GM18873 (cell line): Measurements from ENCODE around the gene MARCKS.
A peak's percentile ranks its signal among the peaks of the same experiment; 100 is the strongest.

Source experiments
- ATAC-seq: cut with Tn5 transposase; IDR thresholded peaks from one replicate; pipeline ENCODE4 v1.9.1; 2021; ENCODE audit warnings: mild to moderate bottlenecking, moderate library complexity, moderate number of reproducible peaks; ENCODE audit not compliant: unreplicated experiment, low FRiP score

Gene MARCKS

GRCh38 chr6:113848811-113849210 lies 8.3 kb upstream of the MARCKS start:
- ATAC-seq, result no peak

- ATAC-seq, result no peak
These were observed 3.9 kb upstream of the MARCKS start for GRCh38 chr6:113853252-113853651.

DNA sequence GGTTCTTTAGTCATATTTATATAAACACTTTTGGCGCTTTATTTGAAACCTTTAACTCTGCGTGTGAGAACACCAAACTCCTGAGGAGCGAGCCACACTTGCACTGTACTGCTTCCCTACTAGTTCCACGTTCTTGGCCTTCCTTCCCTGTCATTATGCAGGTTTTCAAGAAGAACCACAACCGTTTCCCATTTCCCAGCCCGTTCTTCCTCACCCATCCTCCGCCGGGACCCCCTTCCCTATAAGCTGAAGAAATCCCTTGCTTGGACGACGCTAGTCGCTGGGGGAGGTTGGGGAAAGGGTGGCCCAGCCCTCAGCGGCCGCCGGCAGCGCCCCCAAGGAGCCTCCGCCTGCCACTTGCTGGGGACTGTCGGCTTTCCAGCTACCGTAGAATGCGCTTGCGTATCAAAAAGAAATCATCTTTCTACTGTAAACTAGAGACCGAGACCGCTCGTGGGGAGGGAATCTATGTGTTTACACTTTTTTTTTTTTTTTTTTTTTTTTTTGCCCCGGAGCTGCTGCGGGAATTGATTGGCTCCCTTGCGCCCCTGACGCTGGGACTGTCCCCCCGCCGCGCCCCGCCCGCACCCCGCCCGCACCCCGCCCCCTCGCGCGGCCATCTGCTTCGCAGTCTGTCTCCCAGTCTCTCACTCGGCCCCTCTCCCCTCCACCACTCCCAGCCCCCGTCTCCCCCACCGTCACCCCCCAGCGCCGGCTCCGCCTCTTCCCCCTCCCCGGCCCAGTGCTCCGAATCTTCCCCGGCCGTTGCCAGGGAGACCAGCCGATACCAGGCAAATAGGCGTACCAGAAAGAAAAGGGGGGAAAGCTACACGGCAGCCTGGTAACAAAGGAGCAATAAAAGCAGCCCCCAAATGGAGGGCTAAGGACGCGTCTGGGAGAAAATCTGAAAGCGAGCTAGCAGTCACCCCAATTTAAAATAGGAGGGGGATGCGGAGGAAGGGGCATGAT lies 2.3 kb upstream of the MARCKS start:
- no peak for ATAC-seq

- no peak for ATAC-seq
These were observed 1.4 kb upstream of the MARCKS start for GRCh38 chr6:113855500-113856374.

DNA sequence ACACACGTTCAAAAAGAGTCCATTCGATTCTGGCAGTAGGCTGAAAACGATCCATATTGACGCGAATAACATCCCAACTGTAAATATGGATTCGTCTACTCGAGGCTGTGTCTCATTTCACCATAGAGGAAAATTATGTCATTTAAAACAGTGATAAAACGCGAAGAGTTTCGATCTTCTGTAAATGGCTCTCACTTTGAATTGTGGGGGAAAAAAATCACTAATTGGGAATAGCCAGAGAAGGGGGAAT lies 845 bp upstream of the MARCKS start:
- ATAC-seq, result no peak

DNA sequence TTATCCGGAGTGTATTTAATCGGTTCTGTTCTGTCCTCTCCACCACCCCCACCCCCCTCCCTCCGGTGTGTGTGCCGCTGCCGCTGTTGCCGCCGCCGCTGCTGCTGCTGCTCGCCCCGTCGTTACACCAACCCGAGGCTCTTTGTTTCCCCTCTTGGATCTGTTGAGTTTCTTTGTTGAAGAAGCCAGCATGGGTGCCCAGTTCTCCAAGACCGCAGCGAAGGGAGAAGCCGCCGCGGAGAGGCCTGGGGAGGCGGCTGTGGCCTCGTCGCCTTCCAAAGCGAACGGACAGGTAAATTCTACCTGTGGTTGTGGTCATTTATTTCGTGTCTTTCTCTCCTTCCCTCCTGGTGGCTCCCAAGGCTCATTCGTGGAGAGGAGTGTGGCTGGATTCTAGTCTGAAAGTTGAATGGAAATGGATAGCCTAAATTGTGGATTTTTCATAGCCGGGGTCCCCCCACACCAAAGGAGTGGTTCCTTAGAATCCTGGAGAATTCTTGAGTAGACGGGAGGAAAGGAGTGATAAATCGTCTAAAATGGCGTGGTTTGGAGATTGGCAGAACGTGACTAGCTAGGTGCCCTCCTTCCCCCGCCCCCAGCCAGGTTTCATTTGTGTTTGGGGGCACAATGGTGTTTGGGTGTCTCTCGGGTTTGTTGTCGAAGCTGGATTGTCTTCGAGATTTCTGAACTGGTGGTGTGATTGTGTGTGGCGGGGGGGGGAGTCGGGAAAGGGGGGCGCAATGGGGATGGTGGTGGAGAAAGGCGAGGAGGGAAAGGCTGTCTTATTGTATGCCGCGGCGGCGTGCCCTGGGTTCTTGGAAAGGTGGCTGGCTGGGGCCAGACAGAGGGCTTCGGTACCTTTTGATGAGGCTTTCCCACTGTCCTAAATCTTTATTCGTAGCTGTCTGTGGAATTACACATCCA lies 673 bp downstream of the MARCKS start:
- ATAC-seq, result no peak

DNA sequence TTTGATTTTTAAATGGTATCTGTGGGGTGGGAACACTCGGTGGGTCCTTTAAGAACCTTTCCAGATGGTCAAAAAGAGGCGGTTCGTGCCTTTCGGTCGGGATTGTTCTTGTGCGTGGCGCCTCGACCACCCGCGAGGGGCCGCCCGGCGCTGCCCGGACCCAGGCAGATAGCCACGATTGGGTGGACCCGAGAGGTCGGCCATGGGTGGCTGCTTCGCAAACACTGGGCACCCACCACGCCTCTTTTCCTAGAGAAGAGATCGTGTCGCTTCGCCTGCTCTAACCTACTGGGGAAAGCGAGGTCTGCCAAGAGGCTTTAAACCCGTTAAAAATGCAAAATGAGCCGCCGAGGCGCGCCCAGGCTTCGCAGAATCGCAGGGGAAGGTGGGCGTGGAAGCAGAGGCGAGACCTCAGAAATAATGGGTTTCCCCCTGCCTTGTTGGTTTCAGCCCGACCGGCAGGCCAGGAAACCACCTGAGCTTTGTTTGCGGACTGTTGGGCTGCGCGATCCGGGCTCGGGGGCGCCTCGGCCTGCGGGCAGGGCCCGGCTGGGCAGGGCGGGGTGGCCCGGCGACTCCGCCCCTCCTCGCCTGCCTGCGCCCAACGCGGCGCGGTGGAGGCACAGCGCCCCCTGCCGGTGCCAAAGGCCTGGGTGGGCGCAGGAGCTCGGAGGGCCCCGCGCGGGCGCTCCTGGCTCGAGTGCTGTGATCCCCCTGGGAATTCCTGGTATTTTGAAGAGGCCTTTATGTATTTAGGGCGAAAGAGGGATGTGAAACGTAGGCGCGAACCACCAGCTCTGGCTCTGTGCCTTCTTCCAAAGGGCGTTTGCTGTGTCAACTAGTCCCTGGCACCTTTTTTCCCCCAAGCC lies 1.6 kb downstream of the MARCKS start:
- peak; percentile 83 for ATAC-seq

DNA sequence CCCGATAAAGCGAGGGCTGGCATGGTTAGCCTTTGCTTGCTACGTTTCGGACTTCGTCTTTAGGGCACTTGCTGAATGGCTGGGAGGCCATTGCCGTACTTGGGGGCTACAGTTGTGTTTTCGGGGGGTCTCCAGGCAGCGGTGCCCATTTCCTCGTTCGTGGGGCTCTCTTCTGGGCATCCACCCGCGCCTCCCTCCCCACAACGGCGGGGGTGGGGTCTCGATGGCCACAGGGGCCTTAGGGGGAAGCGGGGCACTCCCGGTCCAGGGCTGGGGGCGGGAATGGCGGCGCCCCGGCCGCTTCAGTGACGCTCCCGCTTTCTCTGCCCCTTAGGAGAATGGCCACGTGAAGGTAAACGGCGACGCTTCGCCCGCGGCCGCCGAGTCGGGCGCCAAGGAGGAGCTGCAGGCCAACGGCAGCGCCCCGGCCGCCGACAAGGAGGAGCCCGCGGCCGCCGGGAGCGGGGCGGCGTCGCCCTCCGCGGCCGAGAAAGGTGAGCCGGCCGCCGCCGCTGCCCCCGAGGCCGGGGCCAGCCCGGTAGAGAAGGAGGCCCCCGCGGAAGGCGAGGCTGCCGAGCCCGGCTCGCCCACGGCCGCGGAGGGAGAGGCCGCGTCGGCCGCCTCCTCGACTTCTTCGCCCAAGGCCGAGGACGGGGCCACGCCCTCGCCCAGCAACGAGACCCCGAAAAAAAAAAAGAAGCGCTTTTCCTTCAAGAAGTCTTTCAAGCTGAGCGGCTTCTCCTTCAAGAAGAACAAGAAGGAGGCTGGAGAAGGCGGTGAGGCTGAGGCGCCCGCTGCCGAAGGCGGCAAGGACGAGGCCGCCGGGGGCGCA lies 2.4 kb downstream of the MARCKS start:
- ATAC-seq, result no peak

- no peak for ATAC-seq
These were observed 3.2 kb downstream of the MARCKS start for GRCh38 chr6:113860181-113860955.

GRCh38 chr6:113862112-113862511 lies 5.0 kb downstream of the MARCKS start:
- ATAC-seq, result no peak

DNA sequence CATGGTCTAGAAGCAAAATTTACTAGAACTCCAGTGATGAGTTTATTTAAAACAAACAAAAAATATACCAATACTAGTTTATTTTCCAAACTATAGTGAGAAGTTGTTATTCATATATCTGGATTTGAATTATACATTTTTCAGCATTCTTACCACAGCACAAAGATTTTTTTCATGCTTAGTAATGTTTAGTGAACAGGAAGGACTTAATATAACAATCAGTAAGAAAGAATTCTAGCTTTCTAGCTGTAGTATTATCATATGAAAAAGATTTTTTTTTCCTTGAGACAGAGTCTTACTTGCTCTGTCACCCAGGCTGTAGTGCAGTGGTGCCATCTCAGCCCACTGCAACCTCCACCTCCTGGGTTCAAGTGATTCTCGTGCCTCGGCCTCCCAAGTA lies 13.8 kb downstream of the MARCKS start:
- no peak for ATAC-seq

GRCh38 chr6:113871975-113872374 lies 14.8 kb downstream of the MARCKS start:
- no peak for ATAC-seq

- peak; percentile 93 for ATAC-seq
These were observed 16.0 kb downstream of the MARCKS start for GRCh38 chr6:113873043-113873667.

DNA sequence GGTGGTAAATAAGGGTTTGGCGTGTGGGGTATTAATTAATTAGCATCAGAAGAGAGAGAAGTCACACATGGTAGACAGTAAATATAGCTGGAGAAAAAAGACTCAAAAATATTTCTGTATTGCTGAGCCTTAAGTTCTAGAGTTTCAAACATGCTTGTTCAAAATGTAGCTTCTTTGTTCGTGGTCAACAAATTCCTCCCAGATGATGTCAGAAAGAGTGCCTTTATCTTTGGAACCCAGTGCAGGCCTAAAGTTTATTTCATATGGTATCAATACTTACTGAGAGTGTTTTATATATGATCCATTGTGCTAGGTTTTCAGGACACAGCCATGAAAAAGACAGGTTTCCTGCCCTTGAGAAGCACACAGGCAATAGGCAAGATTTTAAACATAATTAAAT lies 18.3 kb downstream of the MARCKS start:
- ATAC-seq, result no peak

- no peak for ATAC-seq
These were observed 19.6 kb downstream of the MARCKS start for GRCh38 chr6:113876695-113877094.

- ATAC-seq, result peak; percentile 100
These were observed 22.3 kb downstream of the MARCKS start for GRCh38 chr6:113879186-113880096.
